ENCODE results near the gene PNMA1.

- TF ChIP-seq CTCF (IDR thresholded peaks at IDR 0.05), result no peak
- no peak for TF ChIP-seq POLR2A (IDR thresholded peaks at IDR 0.05)
Observed at GRCh38 chr14:73757381-73757780, 43.2 kb upstream of the PNMA1 start.

Measured in Peyer's patch (tissue), 4 donors.